GM12878 (cell line): Measurements from ENCODE around the gene NRG2. TPM values are rescaled to one million over a fixed set of nuclear protein-coding genes. Genes with fewer than 3 reads are reported as not detected.
A peak's percentile ranks its signal among the peaks of the same experiment; 100 is the strongest.

Source experiments
- ASH2L ChIP-seq: fragments of 300-600, 200-600 bp; sonication (generic); IDR thresholded peaks from 2 replicates; pipeline ENCODE4 v1.6.1; 2017; ENCODE audit warnings: low read depth, mild to moderate bottlenecking, borderline replicate concordance
- BCL3 ChIP-seq: IDR thresholded peaks from 2 replicates; pipeline ENCODE4 v1.6.1; 2011; ENCODE audit warnings: borderline replicate concordance, low read depth, mild to moderate bottlenecking, moderate library complexity, low read length; ENCODE audit not compliant: insufficient read depth, poor library complexity, severe bottlenecking
- BRCA1 ChIP-seq: IDR thresholded peaks from 2 replicates; pipeline ENCODE4 v1.6.1; 2011; ENCODE audit warnings: low read depth, low read length, improper control_type of control experiment
- CBFB ChIP-seq: IDR thresholded peaks from 2 replicates; pipeline ENCODE4 v1.6.1; 2016; ENCODE audit warnings: antibody characterized with exemption, low read depth
- CEBPB ChIP-seq, 2 experiments: fragments of 150-350 bp in 1 of 2; IDR thresholded peaks; 2 replicates each; pipeline ENCODE4 v1.6.1; 2012 to 2014; ENCODE audit warnings: low read depth in 2 of 2, low read length in 2 of 2, borderline replicate concordance in 1 of 2, inconsistent platforms in 1 of 2
- CHD4 ChIP-seq: fragments of 200-600 bp; sonication (generic); IDR thresholded peaks from 2 replicates; pipeline ENCODE4 v1.6.1; 2016; ENCODE audit warnings: mild to moderate bottlenecking
- E2F4 ChIP-seq: IDR thresholded peaks from 2 replicates; pipeline ENCODE4 v1.6.1; 2012; ENCODE audit warnings: low read depth, low read length, improper control_type of control experiment
- EED ChIP-seq: sonication (generic); IDR thresholded peaks from 2 replicates; pipeline ENCODE4 v1.6.1; 2016; ENCODE audit warnings: antibody characterized with exemption, low read depth
- EP300 ChIP-seq, 2 experiments: fragments of 150-350 bp in 1 of 2; IDR thresholded peaks; 2 replicates each; pipeline ENCODE4 v1.6.1; 2011 to 2012; ENCODE audit warnings: low read depth in 2 of 2, low read length in 2 of 2, borderline replicate concordance in 1 of 2, improper control_type of control experiment in 1 of 2, inconsistent platforms in 1 of 2; ENCODE audit not compliant: control insufficient read depth in 1 of 2
- HDAC6 ChIP-seq: fragments of 200-600 bp; sonication (generic); IDR thresholded peaks from one replicate; pipeline ENCODE4 v1.8.0; 2017; ENCODE audit warnings: antibody characterized with exemption; ENCODE audit not compliant: unreplicated experiment
- IKZF2 ChIP-seq, 2 experiments: fragments of 450-650 bp; IDR thresholded peaks; 2 replicates each; pipeline ENCODE4 v1.6.1; 2017; ENCODE audit warnings: mild to moderate bottlenecking in 2 of 2, moderate library complexity in 2 of 2
- MAX ChIP-seq: IDR thresholded peaks from 2 replicates; pipeline ENCODE4 v1.6.1; 2012; ENCODE audit warnings: low read depth, low read length, improper control_type of control experiment
- MEF2A ChIP-seq: IDR thresholded peaks from 2 replicates; pipeline ENCODE4 v1.6.1; 2011; ENCODE audit warnings: low read depth, mild to moderate bottlenecking, low read length, moderate library complexity; ENCODE audit not compliant: insufficient read depth
- MTA3 ChIP-seq: IDR thresholded peaks from 2 replicates; pipeline ENCODE4 v1.6.1; 2012; ENCODE audit warnings: low read length, inconsistent platforms, borderline replicate concordance
- NBN ChIP-seq: fragments of 450-650 bp; IDR thresholded peaks from 2 replicates; pipeline ENCODE4 v1.6.1; 2016
- NFYB ChIP-seq: IDR thresholded peaks from 2 replicates; pipeline ENCODE4 v1.6.1; 2011; ENCODE audit warnings: low read depth, mild to moderate bottlenecking, low read length, improper control_type of control experiment, moderate library complexity; ENCODE audit not compliant: insufficient read depth
- PML ChIP-seq: IDR thresholded peaks from 2 replicates; pipeline ENCODE4 v1.6.1; 2012; ENCODE audit warnings: low read length, inconsistent platforms
- REST ChIP-seq: IDR thresholded peaks from 2 replicates; pipeline ENCODE4 v1.6.1; 2012; ENCODE audit warnings: mild to moderate bottlenecking, low read depth, low read length
- SMARCA5 ChIP-seq: fragments of 450-650 bp; IDR thresholded peaks from 2 replicates; pipeline ENCODE4 v1.6.1; 2017; ENCODE audit warnings: mild to moderate bottlenecking
- SMC3 ChIP-seq: IDR thresholded peaks from 2 replicates; pipeline ENCODE4 v1.6.1; 2011; ENCODE audit warnings: low read length, improper control_type of control experiment, borderline replicate concordance
- USF2 ChIP-seq: IDR thresholded peaks from 2 replicates; pipeline ENCODE4 v1.6.1; 2011; ENCODE audit warnings: low read depth, low read length, improper control_type of control experiment, borderline replicate concordance
- ZZZ3 ChIP-seq: IDR thresholded peaks from 2 replicates; pipeline ENCODE4 v1.6.1; 2011; ENCODE audit warnings: low read depth; ENCODE audit not compliant: control insufficient read depth, insufficient read length
- polyA plus RNA-seq, 11 experiments: library from polyadenylated mRNA; depleted of rRNA in 4 of 11; unstranded in 6 of 11; stranded (reverse) in 5 of 11; fragments of >200 nt; fragmentation: Nextera tagmentation in 4 of 11; fragmentation: Illumina TruSeq in 1 of 11; extraction: Ambion mirVana in 4 of 11; extraction: Trizol in 1 of 11; gene quantifications; 1 replicate in 1 of 11; 2 replicates in 10 of 11; pipeline versions ENCODE4 v1.2.1 to v1.2.3, GENCODE V29; 2011 to 2016; ENCODE audit warnings: inconsistent platforms in 2 of 11, missing spikeins in 2 of 11, low read depth in 1 of 11
- total RNA-seq, 4 experiments: library from RNA; depleted of rRNA in 3 of 4; stranded (reverse); fragments of >200 nt in 3 of 4; fragmentation: Illumina TruSeq in 1 of 4; extraction: Trizol in 1 of 4; gene quantifications; 2 replicates each; pipeline versions ENCODE4 v1.2.1 to v1.2.3, GENCODE V29; 2013 to 2021

Gene NRG2
- total and polyA plus RNA-seq, 10 of the 15 experiments (the other 5 are each of a cell fraction or from before 2014, with no cell fraction given) = 0.10 to 21.7 (median 9.6) TPM

- TF ChIP-seq REST = no peak
- TF ChIP-seq BCL3 = no peak
- TF ChIP-seq CHD4 = no peak
- no peak for TF ChIP-seq CEBPB (IDR thresholded peaks at IDR 0.05; ENCODE audit: borderline replicate concordance in 1 of 2, low read depth in 2 of 2, low read length in 2 of 2)
- peak; percentile 50 for TF ChIP-seq HDAC6
- no peak for TF ChIP-seq USF2
- peak; percentile 57 to 75; a peak in 3 of 4 replicates for TF ChIP-seq IKZF2 (IDR thresholded peaks at IDR 0.05)
- TF ChIP-seq BRCA1 = no peak
- TF ChIP-seq NBN = 0 out of 2 replicates have a peak, but pooled peaks have one; percentile 35
- no peak for TF ChIP-seq ZZZ3
- no peak for TF ChIP-seq MTA3
- no peak for TF ChIP-seq EP300 (IDR thresholded peaks at IDR 0.05; ENCODE audit: borderline replicate concordance in 1 of 2, control insufficient read depth in 1 of 2, low read depth in 2 of 2, low read length in 2 of 2)
- no peak for TF ChIP-seq E2F4
- no peak for TF ChIP-seq PML
- peak; percentile 81; the same call in 1 of the 2 replicates for TF ChIP-seq ASH2L
- 0 out of 2 replicates have a peak, but pooled peaks have one; percentile 19 for TF ChIP-seq CBFB
- no peak for TF ChIP-seq MEF2A
- peak; percentile 11; the same call in 1 of the 2 replicates for TF ChIP-seq MAX
- no peak for TF ChIP-seq NFYB
- TF ChIP-seq SMC3 = no peak
- TF ChIP-seq EED = peak; percentile 62; the same call in 1 of the 2 replicates
- peak; percentile 77 for TF ChIP-seq SMARCA5
These were observed at the start of gene NRG2 (continued) for GRCh38 chr5:140042643-140043507.
